GM12864 (cell line): Measurements from ENCODE around the gene FAM13C.

Experiments used
- DNase-seq: peaks from one replicate; pipeline ENCODE4 v3.0.0-alpha.2; 2011; ENCODE audit warnings: low read depth
- H3K4me3 ChIP-seq: 2 replicates; pipeline ENCODE4 v1.5.1; 2011; ENCODE audit warnings: mild to moderate bottlenecking, low read depth, low read length, control low read depth
- CTCF ChIP-seq: IDR thresholded peaks from 2 replicates; pipeline ENCODE4 v1.5.1; 2011; ENCODE audit warnings: low read depth, mild to moderate bottlenecking, moderate library complexity, low read length, control low read depth, inconsistent platforms; ENCODE audit errors: missing control alignments

FAM13C gene

DNA sequence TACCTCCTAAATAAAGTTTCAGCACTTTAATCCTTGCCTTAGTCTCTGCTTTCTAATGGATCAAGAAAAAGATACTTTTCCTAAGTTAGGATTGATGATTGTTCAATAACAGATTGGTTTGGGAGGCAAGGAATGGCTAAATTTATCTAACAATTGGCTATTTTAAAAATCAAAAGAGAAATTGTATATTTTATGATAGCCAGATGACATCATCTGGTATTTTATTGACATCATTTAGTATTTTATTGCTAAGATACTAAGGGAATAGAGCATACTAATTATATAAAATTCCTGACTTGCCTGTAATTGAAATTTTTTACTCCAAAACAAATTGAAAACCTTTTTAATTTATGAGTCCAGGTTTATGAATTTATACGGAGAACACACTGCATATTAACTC is 19.3 kb upstream of the FAM13C start:
- TF ChIP-seq CTCF: no peak
- DNase-seq: no peak
- H3K4me3 ChIP-seq: no peak overlapping the region

GRCh38 chr10:59376846-59377245 is 14.5 kb upstream of the FAM13C start:
- H3K4me3 ChIP-seq: no peak overlapping the region
- no peak for TF ChIP-seq CTCF
- DNase-seq: no peak

GRCh38 chr10:59375990-59376389 is 13.6 kb upstream of the FAM13C start:
- H3K4me3 ChIP-seq: no peak overlapping the region
- no peak for TF ChIP-seq CTCF

GRCh38 chr10:59374916-59375315 is 12.6 kb upstream of the FAM13C start:
- no peak for DNase-seq
- TF ChIP-seq CTCF: no peak
- H3K4me3 ChIP-seq: no peak overlapping the region

More at GRCh38 chr10:59375990-59376389, 13.6 kb upstream of the FAM13C start:
- no peak for DNase-seq

DNA sequence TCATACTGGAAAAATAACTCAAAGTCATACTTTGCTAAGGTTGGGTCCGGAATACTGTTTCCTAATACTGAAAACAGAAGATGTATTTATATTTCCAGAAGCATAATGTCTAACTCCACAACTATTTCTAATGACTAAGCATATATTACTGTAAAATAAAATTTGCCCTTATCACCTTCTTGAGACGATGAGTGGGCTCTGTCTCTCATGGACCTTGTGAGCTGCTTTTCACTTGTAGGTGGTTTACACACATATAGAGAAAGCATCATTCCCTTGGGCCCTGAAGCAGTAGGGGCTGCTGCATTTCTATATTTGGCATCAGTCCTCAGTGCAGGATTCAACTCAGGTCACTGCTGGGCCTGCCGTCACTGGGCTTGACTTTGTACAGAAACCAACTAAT is 10.7 kb upstream of the FAM13C start:
- no peak overlapping the region for H3K4me3 ChIP-seq
- TF ChIP-seq CTCF: no peak
- DNase-seq: no peak

DNA sequence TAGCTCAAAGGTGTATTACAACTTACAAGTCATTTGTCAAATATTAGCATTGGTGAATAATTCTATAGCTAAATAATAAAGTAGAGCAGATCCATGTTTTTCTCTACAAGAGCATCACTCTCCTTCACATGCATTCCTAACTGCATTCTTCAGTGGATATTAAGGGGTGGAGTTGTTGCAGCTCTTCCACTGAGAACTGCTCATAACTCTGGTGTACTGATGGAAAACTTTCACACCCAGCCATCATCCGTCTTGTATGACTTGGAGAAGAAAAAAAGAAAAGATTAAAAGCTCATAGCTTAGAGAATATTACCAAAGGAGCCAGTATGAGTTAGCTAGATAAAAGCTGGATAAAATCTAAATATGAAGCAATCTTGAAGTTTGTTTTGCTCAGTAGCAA is 10.2 kb upstream of the FAM13C start:
- H3K4me3 ChIP-seq: no peak overlapping the region
- TF ChIP-seq CTCF: no peak
- DNase-seq: no peak

- DNase-seq: no peak
- H3K4me3 ChIP-seq: no peak overlapping the region
- no peak for TF ChIP-seq CTCF
Measured at GRCh38 chr10:59366290-59366689, 3.9 kb upstream of the FAM13C start.
